Vagina (tissue), 2 donors: Measurements from ENCODE around the gene ARHGAP32. TPM values are rescaled to one million over a fixed set of nuclear protein-coding genes. Genes with fewer than 3 reads are reported as not detected.

Experiments
- DNase-seq, 2 donors: peaks; one replicate each; pipeline ENCODE4 v3.0.0-alpha.2; 2017; ENCODE audit errors: extremely low spot score in 2 of 2
- H3K27ac ChIP-seq: fragments of 200-600 bp; sonication (generic); one replicate; pipeline ENCODE4 v1.5.1; 2019
- H3K27me3 ChIP-seq: fragments of 200-600 bp; sonication (generic); one replicate; pipeline ENCODE4 v1.5.1; 2019
- H3K36me3 ChIP-seq, 2 donors: fragments of 200-600 bp; sonication (generic); one replicate each; pipeline ENCODE4 v1.5.1; 2017 to 2019
- H3K4me1 ChIP-seq: fragments of 200-600 bp; sonication (generic); one replicate; pipeline ENCODE4 v1.5.1; 2019
- H3K4me3 ChIP-seq, 2 donors: fragments of 200-600 bp; sonication (generic); 1 replicate in 1 of 2; 2 replicates in 1 of 2; pipeline ENCODE4 v1.5.1; 2016 to 2019
- H3K9me3 ChIP-seq: fragments of 200-600 bp; sonication (generic); one replicate; pipeline ENCODE4 v1.5.1; 2019
- POLR2A ChIP-seq, 2 donors: fragments of 450-650 bp; IDR thresholded peaks; one replicate each; pipeline ENCODE4 v1.6.1; 2017; ENCODE audit warnings: antibody characterized with exemption in 2 of 2, mild to moderate bottlenecking in 2 of 2, moderate library complexity in 2 of 2
- POLR2AphosphoS5 ChIP-seq, 2 donors: sonication (generic); formaldehyde crosslinking; IDR thresholded peaks; one replicate each; pipeline ENCODE4 v1.9.0; 2017; ENCODE audit warnings: antibody characterized with exemption in 2 of 2, mild to moderate bottlenecking in 2 of 2, low read depth in 1 of 2; ENCODE audit not compliant: insufficient read depth in 1 of 2
- intact Hi-C: fragments of 100-400 bp; cut with DNase I; formaldehyde crosslinking; loops from one replicate; pipeline ENCODE4 v1.15.1; 2023
- total RNA-seq: library from RNA; depleted of rRNA; stranded (reverse); fragments of >200 nt; gene quantifications from one replicate; pipeline ENCODE4 v1.2.3, GENCODE V29; 2016
- TF ChIP-seq, protein P1 (sequence below), 3 experiments: fragments of 450-650 bp in 2 of 3; fragments of 200-600 bp in 1 of 3; sonication (generic) in 1 of 3; IDR thresholded peaks; one replicate each; pipeline ENCODE4 v1.5.1; 2017 to 2019; ENCODE audit warnings: antibody characterized with exemption in 3 of 3, mild to moderate bottlenecking in 2 of 3, moderate library complexity in 2 of 3

ARHGAP32 gene
- total RNA-seq, 1 donor from 2014 or later, result 42.0 TPM

- peaks cover 5% of the 10 kb centered on the region for H3K4me1 ChIP-seq
- no peak overlapping the region for H3K27ac ChIP-seq
- TF ChIP-seq POLR2A (IDR thresholded peaks at IDR 0.05) (no peak), POLR2AphosphoS5 (IDR thresholded peaks at IDR 0.05; ENCODE audit: insufficient read depth in 1 of 2, low read depth in 1 of 2) (no peak)
- TF ChIP-seq, protein P1, sequence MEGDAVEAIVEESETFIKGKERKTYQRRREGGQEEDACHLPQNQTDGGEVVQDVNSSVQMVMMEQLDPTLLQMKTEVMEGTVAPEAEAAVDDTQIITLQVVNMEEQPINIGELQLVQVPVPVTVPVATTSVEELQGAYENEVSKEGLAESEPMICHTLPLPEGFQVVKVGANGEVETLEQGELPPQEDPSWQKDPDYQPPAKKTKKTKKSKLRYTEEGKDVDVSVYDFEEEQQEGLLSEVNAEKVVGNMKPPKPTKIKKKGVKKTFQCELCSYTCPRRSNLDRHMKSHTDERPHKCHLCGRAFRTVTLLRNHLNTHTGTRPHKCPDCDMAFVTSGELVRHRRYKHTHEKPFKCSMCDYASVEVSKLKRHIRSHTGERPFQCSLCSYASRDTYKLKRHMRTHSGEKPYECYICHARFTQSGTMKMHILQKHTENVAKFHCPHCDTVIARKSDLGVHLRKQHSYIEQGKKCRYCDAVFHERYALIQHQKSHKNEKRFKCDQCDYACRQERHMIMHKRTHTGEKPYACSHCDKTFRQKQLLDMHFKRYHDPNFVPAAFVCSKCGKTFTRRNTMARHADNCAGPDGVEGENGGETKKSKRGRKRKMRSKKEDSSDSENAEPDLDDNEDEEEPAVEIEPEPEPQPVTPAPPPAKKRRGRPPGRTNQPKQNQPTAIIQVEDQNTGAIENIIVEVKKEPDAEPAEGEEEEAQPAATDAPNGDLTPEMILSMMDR (IDR thresholded peaks at IDR 0.05), result no peak
- no peak for DNase-seq
- H3K27me3 ChIP-seq, result no peaks in the 10 kb centered on the region
- intact Hi-C loops, result no loop called here
- no peaks in the 10 kb centered on the region for H3K9me3 ChIP-seq
- H3K36me3 ChIP-seq, result no peaks in the 10 kb centered on the region
- no peak overlapping the region for H3K4me3 ChIP-seq
These were observed 257.2 kb downstream of the ARHGAP32 start for GRCh38 chr11:128934926-128935325.

GRCh38 chr11:128934351-128934750, 257.8 kb downstream of the ARHGAP32 start:
- H3K36me3 ChIP-seq, result no peaks in the 10 kb centered on the region
- TF ChIP-seq POLR2A (IDR thresholded peaks at IDR 0.05), result no peak
- TF ChIP-seq, protein P1 (IDR thresholded peaks at IDR 0.05), result no peak
- no peak for TF ChIP-seq POLR2AphosphoS5 (IDR thresholded peaks at IDR 0.05; ENCODE audit: insufficient read depth in 1 of 2, low read depth in 1 of 2)
- no peak for DNase-seq
- peaks cover 5% of the 10 kb centered on the region for H3K4me1 ChIP-seq
- no peak overlapping the region for H3K4me3 ChIP-seq
- H3K27me3 ChIP-seq, result no peaks in the 10 kb centered on the region
- no peaks in the 10 kb centered on the region for H3K9me3 ChIP-seq
- no peak overlapping the region for H3K27ac ChIP-seq
- intact Hi-C loops, result no loop called here

GRCh38 chr11:128933481-128934178, 258.5 kb downstream of the ARHGAP32 start:
- H3K4me1 ChIP-seq, result peaks cover 5% of the 10 kb centered on the region
- H3K27ac ChIP-seq, result no peak overlapping the region
- no peak for TF ChIP-seq POLR2AphosphoS5 (IDR thresholded peaks at IDR 0.05; ENCODE audit: insufficient read depth in 1 of 2, low read depth in 1 of 2)
- no peak for TF ChIP-seq POLR2A (IDR thresholded peaks at IDR 0.05)
- TF ChIP-seq, protein P1 (IDR thresholded peaks at IDR 0.05), result no peak
- no peaks in the 10 kb centered on the region for H3K9me3 ChIP-seq
- intact Hi-C loops, result no loop called here
- H3K36me3 ChIP-seq, result no peaks in the 10 kb centered on the region
- H3K4me3 ChIP-seq, result no peak overlapping the region
- H3K27me3 ChIP-seq, result no peaks in the 10 kb centered on the region
- no peak for DNase-seq

DNA sequence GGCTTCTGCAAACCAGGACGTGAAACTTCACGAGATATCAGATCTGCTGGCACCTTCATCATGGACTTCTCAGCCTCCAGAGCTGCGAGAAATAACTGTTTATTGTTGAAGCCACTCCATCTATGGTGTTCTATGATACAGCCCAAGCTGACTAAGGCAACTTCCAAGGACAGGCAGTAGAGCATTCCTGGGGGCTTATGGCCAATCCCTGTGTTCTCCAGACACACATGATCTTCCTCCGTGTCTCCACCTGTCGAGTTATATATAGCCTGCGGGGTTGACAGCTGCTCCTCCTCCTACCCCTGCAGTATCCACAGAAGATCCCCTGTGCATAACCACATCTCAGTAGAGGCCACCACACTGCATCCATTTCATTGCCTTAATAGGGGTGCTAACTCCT, 260.5 kb downstream of the ARHGAP32 start:
- no peaks in the 10 kb centered on the region for H3K27me3 ChIP-seq
- no peaks in the 10 kb centered on the region for H3K36me3 ChIP-seq
- intact Hi-C loops, result no loop called here
- H3K27ac ChIP-seq, result no peak overlapping the region
- H3K4me3 ChIP-seq, result no peak overlapping the region
- H3K9me3 ChIP-seq, result no peaks in the 10 kb centered on the region
- H3K4me1 ChIP-seq, result no peaks in the 10 kb centered on the region
- DNase-seq, result no peak
- TF ChIP-seq, protein P1 (IDR thresholded peaks at IDR 0.05), result no peak
- TF ChIP-seq POLR2A (IDR thresholded peaks at IDR 0.05) (no peak), POLR2AphosphoS5 (IDR thresholded peaks at IDR 0.05; ENCODE audit: insufficient read depth in 1 of 2, low read depth in 1 of 2) (no peak)

- Histone ChIP-seq H3K9me3 (no peaks in the 10 kb centered on the region), H3K27ac (no peak overlapping the region), H3K4me1 (no peaks in the 10 kb centered on the region), H3K36me3 (no peaks in the 10 kb centered on the region), H3K4me3 (no peak overlapping the region), H3K27me3 (no peaks in the 10 kb centered on the region)
- DNase-seq, result no peak
- no peak for TF ChIP-seq POLR2A (IDR thresholded peaks at IDR 0.05)
- TF ChIP-seq, protein P1 (IDR thresholded peaks at IDR 0.05), result no peak
- no peak for TF ChIP-seq POLR2AphosphoS5 (IDR thresholded peaks at IDR 0.05; ENCODE audit: insufficient read depth in 1 of 2, low read depth in 1 of 2)
- intact Hi-C loops, result no loop called here
These were observed 261.1 kb downstream of the ARHGAP32 start for GRCh38 chr11:128931066-128931465.
